Neuronal stem cell (in vitro differentiated cells): Measurements from ENCODE around the gene PTPRH.
A peak's percentile ranks its signal among the peaks of the same experiment; 100 is the strongest.

Experiments
- DNase-seq: peaks from one replicate; pipeline ENCODE4 v3.0.0-alpha.2; 2013; ENCODE audit warnings: low spot score
- H2AFZ ChIP-seq: one replicate; pipeline ENCODE4 v1.6.1; 2013; ENCODE audit warnings: mild to moderate bottlenecking, low read length, inconsistent platforms
- H2AK5ac ChIP-seq: 2 replicates; pipeline ENCODE4 v1.6.1; 2013; ENCODE audit warnings: low read depth, mild to moderate bottlenecking, inconsistent platforms, low read length, moderate library complexity, mixed read lengths
- H2BK120ac ChIP-seq: 2 replicates; pipeline ENCODE4 v1.6.1; 2013; ENCODE audit warnings: low read depth, mild to moderate bottlenecking, inconsistent platforms, low read length, moderate library complexity, mixed read lengths
- H2BK12ac ChIP-seq: one replicate; pipeline ENCODE4 v1.6.1; 2013; ENCODE audit warnings: low read length, inconsistent platforms
- H2BK15ac ChIP-seq: 2 replicates; pipeline ENCODE4 v1.6.1; 2013; ENCODE audit warnings: mild to moderate bottlenecking, low read length, inconsistent platforms, mixed read lengths
- H2BK5ac ChIP-seq: one replicate; pipeline ENCODE4 v1.6.1; 2013; ENCODE audit warnings: inconsistent platforms, mild to moderate bottlenecking, low read length, moderate library complexity
- H3K14ac ChIP-seq: one replicate; pipeline ENCODE4 v1.6.1; 2013; ENCODE audit warnings: low read length, inconsistent platforms
- H3K18ac ChIP-seq: 2 replicates; pipeline ENCODE4 v1.6.1; 2013; ENCODE audit warnings: low read length, inconsistent platforms
- H3K23ac ChIP-seq: 2 replicates; pipeline ENCODE4 v1.6.1; 2013; ENCODE audit warnings: low read depth, mild to moderate bottlenecking, mixed read lengths, low read length, inconsistent platforms; ENCODE audit not compliant: poor library complexity
- H3K27ac ChIP-seq: replicated peaks from 3 replicates; pipeline ENCODE4 v1.5.1; 2013; ENCODE audit warnings: low read length, inconsistent platforms
- H3K27me3 ChIP-seq, 3 experiments: 2 replicates each; pipeline ENCODE4 v1.6.1; 2013; ENCODE audit warnings: low read length in 3 of 3, mild to moderate bottlenecking in 2 of 3, inconsistent platforms in 1 of 3, low read depth in 1 of 3, mixed read lengths in 1 of 3, moderate library complexity in 1 of 3; ENCODE audit not compliant: control insufficient read depth in 3 of 3, insufficient read depth in 3 of 3
- H3K36me3 ChIP-seq, 2 donors: replicated peaks in 1 of 2; 2 replicates each; pipeline ENCODE4 v1.6.1; 2013; ENCODE audit warnings: low read length in 2 of 2; ENCODE audit not compliant: control insufficient read depth in 2 of 2, insufficient read depth in 2 of 2
- H3K4ac ChIP-seq: 2 replicates; pipeline ENCODE4 v1.6.1; 2013; ENCODE audit warnings: inconsistent platforms, mild to moderate bottlenecking, low read length, moderate library complexity
- H3K4me1 ChIP-seq, 2 donors: 1 replicate in 1 of 2; 2 replicates in 1 of 2; pipeline ENCODE4 v1.6.1; 2013; ENCODE audit warnings: low read length in 2 of 2, low read depth in 1 of 2; ENCODE audit not compliant: control insufficient read depth in 2 of 2, insufficient read depth in 1 of 2
- H3K4me2 ChIP-seq: one replicate; pipeline ENCODE4 v1.6.1; 2013; ENCODE audit warnings: mild to moderate bottlenecking, low read length, inconsistent platforms; ENCODE audit not compliant: insufficient read depth, poor library complexity, severe bottlenecking
- H3K4me3 ChIP-seq, 2 donors: 2 replicates each; pipeline ENCODE4 v1.5.1; 2013; ENCODE audit warnings: low read length in 2 of 2, mild to moderate bottlenecking in 2 of 2, inconsistent platforms in 1 of 2, moderate library complexity in 1 of 2
- H3K79me1 ChIP-seq: one replicate; pipeline ENCODE4 v1.6.1; 2013; ENCODE audit warnings: low read depth, mild to moderate bottlenecking, inconsistent platforms, low read length, moderate library complexity
- H3K9ac ChIP-seq: one replicate; pipeline ENCODE4 v1.6.1; 2013; ENCODE audit warnings: mild to moderate bottlenecking, low read depth, low read length, inconsistent platforms; ENCODE audit not compliant: poor library complexity
- H3K9me3 ChIP-seq, 2 donors: replicated peaks in 1 of 2; 2 replicates each; pipeline versions ENCODE3 to v1.6.1; 2013; ENCODE audit warnings: low read length in 2 of 2, mild to moderate bottlenecking in 2 of 2, inconsistent platforms in 1 of 2, low read depth in 1 of 2, mixed read lengths in 1 of 2, moderate library complexity in 1 of 2; ENCODE audit not compliant: control insufficient read depth in 2 of 2, insufficient read depth in 1 of 2
- H4K8ac ChIP-seq: one replicate; pipeline ENCODE4 v1.6.1; 2013; ENCODE audit warnings: low read depth, mild to moderate bottlenecking, inconsistent platforms, low read length, moderate library complexity
- H4K91ac ChIP-seq: one replicate; pipeline ENCODE4 v1.6.1; 2013; ENCODE audit warnings: low read length, low read depth, mild to moderate bottlenecking, inconsistent platforms; ENCODE audit not compliant: poor library complexity
- WGBS, 2 donors: extraction: QIAGEN DNeasy Blood & Tissue Kit; methylation state at CpG; one replicate each; pipeline ENCODE4 v1.1.7; 2013; ENCODE audit warnings: missing lambda C conversion rate in 2 of 2, mixed read lengths in 1 of 2; ENCODE audit not compliant: insufficient read length in 2 of 2, insufficient replicate concordance in 1 of 2; ENCODE audit errors: extremely low coverage in 2 of 2; 5-methylcytosine and 5-hydroxymethylcytosine counted together

PTPRH gene

GRCh38 chr19:55253842-55254624 lies 44.7 kb upstream of the PTPRH start:
- H2AK5ac ChIP-seq = peak overlapping the region; percentile 41
- peaks cover 30% of the 10 kb centered on the region for H3K79me1 ChIP-seq
- H3K4me3 ChIP-seq = no peak overlapping the region
- H3K14ac ChIP-seq = peak overlapping the region; percentile 28
- H3K9ac ChIP-seq = peak overlapping the region; percentile 75
- no peak overlapping the region for H4K91ac ChIP-seq
- H2BK120ac ChIP-seq = no peak overlapping the region
- H2BK12ac ChIP-seq = no peak overlapping the region
- DNase-seq = no peak
- H3K36me3 ChIP-seq = peaks cover 3 to 34% of the 10 kb centered on the region in 2 donors
- no peaks in the 10 kb centered on the region for H3K27me3 ChIP-seq
- H2BK5ac ChIP-seq = peak overlapping the region; percentile 80
- H3K27ac ChIP-seq = no peak overlapping the region
- peaks cover 8 to 17% of the 10 kb centered on the region in 2 donors for H3K4me1 ChIP-seq
- H3K23ac ChIP-seq = peak overlapping the region; percentile 82
- WGBS, 2 donors = no CpG with 5 or more reads among the region's 23 CpGs
- H3K4ac ChIP-seq = no peak overlapping the region
- no peak overlapping the region for H3K18ac ChIP-seq
- no peak overlapping the region for H3K4me2 ChIP-seq
- H4K8ac ChIP-seq = no peak overlapping the region
- H2AFZ ChIP-seq = no peak overlapping the region
- H2BK15ac ChIP-seq = no peak overlapping the region
- H3K9me3 ChIP-seq = no peaks in the 10 kb centered on the region

- no peak for DNase-seq
- no peak overlapping the region for H2BK15ac ChIP-seq
- H3K4me3 ChIP-seq = no peak overlapping the region
- H4K91ac ChIP-seq = no peak overlapping the region
- H2BK12ac ChIP-seq = no peak overlapping the region
- H3K9me3 ChIP-seq = peaks cover 0 to 2% of the 10 kb centered on the region in 2 donors
- H3K14ac ChIP-seq = no peak overlapping the region
- no peak overlapping the region for H2AFZ ChIP-seq
- H2BK5ac ChIP-seq = no peak overlapping the region
- peaks cover 3 to 39% of the 10 kb centered on the region in 2 donors for H3K36me3 ChIP-seq
- no peak overlapping the region for H3K4me2 ChIP-seq
- H3K4me1 ChIP-seq = peaks cover 8 to 17% of the 10 kb centered on the region in 2 donors
- no peak overlapping the region for H3K18ac ChIP-seq
- H2BK120ac ChIP-seq = no peak overlapping the region
- H3K79me1 ChIP-seq = peaks cover 39% of the 10 kb centered on the region
- no peaks in the 10 kb centered on the region for H3K27me3 ChIP-seq
- H4K8ac ChIP-seq = no peak overlapping the region
- H3K27ac ChIP-seq = no peak overlapping the region
- H3K9ac ChIP-seq = no peak overlapping the region
- WGBS, 2 donors = no CpG with 5 or more reads among the region's 21 CpGs
- H2AK5ac ChIP-seq = no peak overlapping the region
- no peak overlapping the region for H3K4ac ChIP-seq
- no peak overlapping the region for H3K23ac ChIP-seq
These were observed 43.7 kb upstream of the PTPRH start for GRCh38 chr19:55252760-55253663.

GRCh38 chr19:55251341-55252081 lies 42.2 kb upstream of the PTPRH start:
- Histone ChIP-seq H3K9me3 (peaks cover 0 to 2% of the 10 kb centered on the region in 2 donors), H3K4me1 (peaks cover 0 to 6% of the 10 kb centered on the region in 2 donors), H3K36me3 (peaks cover 6 to 40% of the 10 kb centered on the region in 2 donors), H3K79me1 (peaks cover 37% of the 10 kb centered on the region), H4K8ac (no peak overlapping the region), H2BK5ac (no peak overlapping the region), H2AK5ac (no peak overlapping the region), H3K4me3 (no peak overlapping the region), H2AFZ (no peak overlapping the region), H2BK15ac (no peak overlapping the region), H2BK12ac (no peak overlapping the region), H4K91ac (no peak overlapping the region), H2BK120ac (no peak overlapping the region), H3K27me3 (no peaks in the 10 kb centered on the region), H3K27ac (no peak overlapping the region), H3K4me2 (no peak overlapping the region), H3K14ac (no peak overlapping the region), H3K9ac (no peak overlapping the region), H3K4ac (no peak overlapping the region), H3K18ac (no peak overlapping the region), H3K23ac (no peak overlapping the region)
- WGBS, 2 donors = no CpG with 5 or more reads among the region's 19 CpGs
- no peak for DNase-seq
